ENCODE measurements around the gene CENPQ. TPM values are rescaled to one million over a fixed set of nuclear protein-coding genes. Genes with fewer than 3 reads are reported as not detected.
A peak's percentile ranks its signal among the peaks of the same experiment; 100 is the strongest.

CENPQ gene
- total and polyA plus RNA-seq, 2 of the 13 experiments (the other 11 are each of a cell fraction or from before 2014, with no cell fraction given): 9.1 to 20.1 TPM

GRCh38 chr6:49506569-49507111 is 43.5 kb downstream of the CENPQ start (continued):
- TF ChIP-seq ZNF276 (CRISPR knock-in tag; IDR thresholded peaks at IDR 0.05; ENCODE audit: low read depth) (no peak), ZNF263 (CRISPR knock-in tag; IDR thresholded peaks at IDR 0.05) (no peak), ZNF598 (CRISPR knock-in tag; IDR thresholded peaks at IDR 0.05; ENCODE audit: borderline replicate concordance) (no peak), ZNF614 (CRISPR knock-in tag; IDR thresholded peaks at IDR 0.05; ENCODE audit: borderline replicate concordance) (0 out of 2 replicates have a peak, but pooled peaks have one; percentile 43), ZSCAN9 (CRISPR knock-in tag; IDR thresholded peaks at IDR 0.05; ENCODE audit: borderline replicate concordance) (no peak), POLR2AphosphoS5 (IDR thresholded peaks at IDR 0.05; ENCODE audit: low read depth, low read length) (peak; percentile 34; the same call in 1 of the 2 replicates), TERF1 (CRISPR knock-in tag; IDR thresholded peaks at IDR 0.05) (no peak), E2F2 (CRISPR knock-in tag; IDR thresholded peaks at IDR 0.05; ENCODE audit: borderline replicate concordance) (no peak), EED (CRISPR knock-in tag; IDR thresholded peaks at IDR 0.05) (no peak), NONO (IDR thresholded peaks at IDR 0.05) (no peak), NONO (CRISPR knock-in tag; conservative IDR thresholded peaks at IDR 0.05) (0 out of 2 replicates have a peak, but pooled peaks have one; percentile 20), ZNF543 (CRISPR knock-in tag; IDR thresholded peaks at IDR 0.05) (0 out of 2 replicates have a peak, but pooled peaks have one; percentile 53), ZNF501 (CRISPR knock-in tag; IDR thresholded peaks at IDR 0.05) (0 out of 2 replicates have a peak, but pooled peaks have one; percentile 46), SOX6 (IDR thresholded peaks at IDR 0.05) (no peak), SOX6 (CRISPR knock-in tag; IDR thresholded peaks at IDR 0.05) (peak; percentile 84)
- TF ChIP-seq, protein P1, sequence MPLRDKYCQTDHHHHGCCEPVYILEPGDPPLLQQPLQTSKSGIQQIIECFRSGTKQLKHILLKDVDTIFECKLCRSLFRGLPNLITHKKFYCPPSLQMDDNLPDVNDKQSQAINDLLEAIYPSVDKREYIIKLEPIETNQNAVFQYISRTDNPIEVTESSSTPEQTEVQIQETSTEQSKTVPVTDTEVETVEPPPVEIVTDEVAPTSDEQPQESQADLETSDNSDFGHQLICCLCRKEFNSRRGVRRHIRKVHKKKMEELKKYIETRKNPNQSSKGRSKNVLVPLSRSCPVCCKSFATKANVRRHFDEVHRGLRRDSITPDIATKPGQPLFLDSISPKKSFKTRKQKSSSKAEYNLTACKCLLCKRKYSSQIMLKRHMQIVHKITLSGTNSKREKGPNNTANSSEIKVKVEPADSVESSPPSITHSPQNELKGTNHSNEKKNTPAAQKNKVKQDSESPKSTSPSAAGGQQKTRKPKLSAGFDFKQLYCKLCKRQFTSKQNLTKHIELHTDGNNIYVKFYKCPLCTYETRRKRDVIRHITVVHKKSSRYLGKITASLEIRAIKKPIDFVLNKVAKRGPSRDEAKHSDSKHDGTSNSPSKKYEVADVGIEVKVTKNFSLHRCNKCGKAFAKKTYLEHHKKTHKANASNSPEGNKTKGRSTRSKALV (CRISPR knock-in tag; IDR thresholded peaks at IDR 0.05): no peak
- TF ChIP-seq, protein P2, sequence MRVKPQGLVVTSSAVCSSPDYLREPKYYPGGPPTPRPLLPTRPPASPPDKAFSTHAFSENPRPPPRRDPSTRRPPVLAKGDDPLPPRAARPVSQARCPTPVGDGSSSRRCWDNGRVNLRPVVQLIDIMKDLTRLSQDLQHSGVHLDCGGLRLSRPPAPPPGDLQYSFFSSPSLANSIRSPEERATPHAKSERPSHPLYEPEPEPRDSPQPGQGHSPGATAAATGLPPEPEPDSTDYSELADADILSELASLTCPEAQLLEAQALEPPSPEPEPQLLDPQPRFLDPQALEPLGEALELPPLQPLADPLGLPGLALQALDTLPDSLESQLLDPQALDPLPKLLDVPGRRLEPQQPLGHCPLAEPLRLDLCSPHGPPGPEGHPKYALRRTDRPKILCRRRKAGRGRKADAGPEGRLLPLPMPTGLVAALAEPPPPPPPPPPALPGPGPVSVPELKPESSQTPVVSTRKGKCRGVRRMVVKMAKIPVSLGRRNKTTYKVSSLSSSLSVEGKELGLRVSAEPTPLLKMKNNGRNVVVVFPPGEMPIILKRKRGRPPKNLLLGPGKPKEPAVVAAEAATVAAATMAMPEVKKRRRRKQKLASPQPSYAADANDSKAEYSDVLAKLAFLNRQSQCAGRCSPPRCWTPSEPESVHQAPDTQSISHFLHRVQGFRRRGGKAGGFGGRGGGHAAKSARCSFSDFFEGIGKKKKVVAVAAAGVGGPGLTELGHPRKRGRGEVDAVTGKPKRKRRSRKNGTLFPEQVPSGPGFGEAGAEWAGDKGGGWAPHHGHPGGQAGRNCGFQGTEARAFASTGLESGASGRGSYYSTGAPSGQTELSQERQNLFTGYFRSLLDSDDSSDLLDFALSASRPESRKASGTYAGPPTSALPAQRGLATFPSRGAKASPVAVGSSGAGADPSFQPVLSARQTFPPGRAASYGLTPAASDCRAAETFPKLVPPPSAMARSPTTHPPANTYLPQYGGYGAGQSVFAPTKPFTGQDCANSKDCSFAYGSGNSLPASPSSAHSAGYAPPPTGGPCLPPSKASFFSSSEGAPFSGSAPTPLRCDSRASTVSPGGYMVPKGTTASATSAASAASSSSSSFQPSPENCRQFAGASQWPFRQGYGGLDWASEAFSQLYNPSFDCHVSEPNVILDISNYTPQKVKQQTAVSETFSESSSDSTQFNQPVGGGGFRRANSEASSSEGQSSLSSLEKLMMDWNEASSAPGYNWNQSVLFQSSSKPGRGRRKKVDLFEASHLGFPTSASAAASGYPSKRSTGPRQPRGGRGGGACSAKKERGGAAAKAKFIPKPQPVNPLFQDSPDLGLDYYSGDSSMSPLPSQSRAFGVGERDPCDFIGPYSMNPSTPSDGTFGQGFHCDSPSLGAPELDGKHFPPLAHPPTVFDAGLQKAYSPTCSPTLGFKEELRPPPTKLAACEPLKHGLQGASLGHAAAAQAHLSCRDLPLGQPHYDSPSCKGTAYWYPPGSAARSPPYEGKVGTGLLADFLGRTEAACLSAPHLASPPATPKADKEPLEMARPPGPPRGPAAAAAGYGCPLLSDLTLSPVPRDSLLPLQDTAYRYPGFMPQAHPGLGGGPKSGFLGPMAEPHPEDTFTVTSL (CRISPR knock-in tag; IDR thresholded peaks at IDR 0.05; ENCODE audit: borderline replicate concordance): peak; percentile 55; the same call in 1 of the 2 replicates
